Right lobe of liver (tissue), 6 donors: ENCODE results near the gene TRIM38. TPM values are rescaled to one million over a fixed set of nuclear protein-coding genes. Genes with fewer than 3 reads are reported as not detected.

ENCODE experiments used
- ATAC-seq, 4 donors: fragments of 200-7000 bp; cut with Tn5 transposase; one replicate each; pipeline ENCODE4 v1.9.1; 2020; ENCODE audit warnings: mild to moderate bottlenecking in 4 of 4, moderate library complexity in 4 of 4
- DNase-seq, 3 donors: peaks; one replicate each; pipeline ENCODE4 v3.0.0-alpha.2; 2020
- H3K27ac ChIP-seq, 3 donors: fragments of 200-600 bp; one replicate each; pipeline ENCODE4 v1.8.0; 2022
- H3K27me3 ChIP-seq, 2 donors: fragments of 200-600 bp; one replicate each; pipeline ENCODE4 v1.8.0; 2022
- H3K36me3 ChIP-seq, 4 donors: fragments of 200-600 bp; sonication (generic) in 1 of 4; one replicate each; pipeline versions ENCODE4 v1.5.1 to v1.8.0; 2017 to 2022; ENCODE audit warnings: control low read depth in 1 of 4
- H3K4me1 ChIP-seq, 4 donors: fragments of 200-600 bp; sonication (generic) in 1 of 4; one replicate each; pipeline versions ENCODE4 v1.5.1 to v1.8.0; 2017 to 2022; ENCODE audit warnings: control low read depth in 1 of 4
- H3K4me3 ChIP-seq, 3 donors: fragments of 200-600 bp; one replicate each; pipeline ENCODE4 v1.8.0; 2022
- H3K9me3 ChIP-seq, 4 donors: fragments of 200-600 bp; sonication (generic) in 1 of 4; one replicate each; pipeline versions ENCODE4 v1.5.1 to v1.8.0; 2017 to 2022; ENCODE audit warnings: control low read depth in 1 of 4
- POLR2A ChIP-seq: fragments of 450-650 bp; IDR thresholded peaks from one replicate; pipeline ENCODE4 v1.6.1; 2017; ENCODE audit warnings: antibody characterized with exemption, mild to moderate bottlenecking
- WGBS: methylation state at CpG from one replicate; pipeline ENCODE4 v1.1.6; 2018; ENCODE audit warnings: low coverage, low lambda C conversion rate; ENCODE audit not compliant: insufficient coverage; ENCODE audit errors: missing lambda C conversion rate; 5-methylcytosine and 5-hydroxymethylcytosine counted together
- intact Hi-C, 2 donors: fragments of 100-400 bp; cut with DNase I; formaldehyde crosslinking; loops; one replicate each; pipeline versions ENCODE4 v1.11.2 to v1.14.1; 2022
- total RNA-seq, 6 experiments: library from RNA; depleted of rRNA in 2 of 6; stranded (reverse); fragments of >200 nt in 2 of 6; fragmentation: NEBNext Ultra II Directional in 3 of 6; extraction: Animal tissue kit (Norgen Biotek cat#: 25700) in 3 of 6; gene quantifications; one replicate each; pipeline versions ENCODE4 v1.1.0 to v1.2.4, GENCODE V29; 2016 to 2023
- TF ChIP-seq, protein P1 (sequence below), 4 donors: fragments of 200-600 bp in 3 of 4; fragments of 450-650 bp in 1 of 4; IDR thresholded peaks; one replicate each; pipeline versions ENCODE4 v1.5.1 to v1.8.0; 2016 to 2022; ENCODE audit warnings: antibody characterized with exemption in 4 of 4, mild to moderate bottlenecking in 2 of 4
- donor health status: DM: no; HTN: yes; CAD: no.
- donor health status: DM: no; HTN: no; CAD: no.
- donor health status: DM: no; HTN: no; CAD: no.
- donor health status: DM: no; HTN: yes; CAD: no.
- donor health status: DM: no; HTN: yes; CAD: no.

TRIM38 gene
- total RNA-seq, 6 experiments from 2014 or later, result 3.1 to 7.2 (median 4.5) TPM

DNA sequence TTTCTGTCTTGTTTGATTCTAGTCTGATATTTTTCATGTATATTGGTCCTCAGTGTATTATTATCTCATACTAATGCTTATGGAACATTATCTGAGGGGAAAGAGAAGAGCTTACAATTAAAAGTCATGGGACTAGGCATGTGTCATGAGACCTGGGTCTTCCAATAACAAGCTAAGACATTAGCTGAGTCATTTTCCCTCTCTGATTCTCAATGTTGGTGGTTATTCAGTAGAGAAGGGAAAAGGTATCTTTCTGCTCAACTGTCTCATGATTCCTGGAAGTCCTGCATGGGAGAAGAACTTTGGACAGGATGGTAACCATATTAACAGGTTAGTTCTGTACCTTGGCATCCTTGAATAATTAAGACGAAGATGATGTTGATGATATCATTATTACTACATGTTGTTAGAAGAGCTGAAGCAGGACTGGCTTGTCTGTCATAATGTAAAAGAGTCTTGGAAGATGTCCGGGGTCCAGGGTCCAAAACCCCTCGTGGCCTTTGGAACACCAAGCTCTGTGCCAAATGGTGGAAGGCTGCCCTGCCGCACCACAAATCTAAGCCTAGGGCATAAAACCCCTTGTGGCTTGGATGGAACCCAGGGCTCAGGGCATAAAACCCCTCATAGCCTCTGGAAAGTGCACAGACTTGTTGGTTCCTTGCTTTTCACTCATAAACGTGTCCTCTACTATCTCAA, 19.1 kb downstream of the TRIM38 start:
- H3K4me1 ChIP-seq, result no peaks in the 10 kb centered on the region
- ATAC-seq (no peak), DNase-seq (no peak)
- TF ChIP-seq POLR2A, result no peak
- TF ChIP-seq, protein P1, sequence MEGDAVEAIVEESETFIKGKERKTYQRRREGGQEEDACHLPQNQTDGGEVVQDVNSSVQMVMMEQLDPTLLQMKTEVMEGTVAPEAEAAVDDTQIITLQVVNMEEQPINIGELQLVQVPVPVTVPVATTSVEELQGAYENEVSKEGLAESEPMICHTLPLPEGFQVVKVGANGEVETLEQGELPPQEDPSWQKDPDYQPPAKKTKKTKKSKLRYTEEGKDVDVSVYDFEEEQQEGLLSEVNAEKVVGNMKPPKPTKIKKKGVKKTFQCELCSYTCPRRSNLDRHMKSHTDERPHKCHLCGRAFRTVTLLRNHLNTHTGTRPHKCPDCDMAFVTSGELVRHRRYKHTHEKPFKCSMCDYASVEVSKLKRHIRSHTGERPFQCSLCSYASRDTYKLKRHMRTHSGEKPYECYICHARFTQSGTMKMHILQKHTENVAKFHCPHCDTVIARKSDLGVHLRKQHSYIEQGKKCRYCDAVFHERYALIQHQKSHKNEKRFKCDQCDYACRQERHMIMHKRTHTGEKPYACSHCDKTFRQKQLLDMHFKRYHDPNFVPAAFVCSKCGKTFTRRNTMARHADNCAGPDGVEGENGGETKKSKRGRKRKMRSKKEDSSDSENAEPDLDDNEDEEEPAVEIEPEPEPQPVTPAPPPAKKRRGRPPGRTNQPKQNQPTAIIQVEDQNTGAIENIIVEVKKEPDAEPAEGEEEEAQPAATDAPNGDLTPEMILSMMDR (IDR thresholded peaks at IDR 0.05), result no peak
- H3K27me3 ChIP-seq, result no peaks in the 10 kb centered on the region
- H3K36me3 ChIP-seq, result peaks cover 4 to 50% (median 16%) of the 10 kb centered on the region in 4 donors
- no peaks in the 10 kb centered on the region for H3K9me3 ChIP-seq
- intact Hi-C loops, result no loop called here
- H3K4me3 ChIP-seq, result no peak overlapping the region
- no peak overlapping the region for H3K27ac ChIP-seq
- WGBS, result 92% methylated on average over 3 of the region's 5 CpGs

DNA sequence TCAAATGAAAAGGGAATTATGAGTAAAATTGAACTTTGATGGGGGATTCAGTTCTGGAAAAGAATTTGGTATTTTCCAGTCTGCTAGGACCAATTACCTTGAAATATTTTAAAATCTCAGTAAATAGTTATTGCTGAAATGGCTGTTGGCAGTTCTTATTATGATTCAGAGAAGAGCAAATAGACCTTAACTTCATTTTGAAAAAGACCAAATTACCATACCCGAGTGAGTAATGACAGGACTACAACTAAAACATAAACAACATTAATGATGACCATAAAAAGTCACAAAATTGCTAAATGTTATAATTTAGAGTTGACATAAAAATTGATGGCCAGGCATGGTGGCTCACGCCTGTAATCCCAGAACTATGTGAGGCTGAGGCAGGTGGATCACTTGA, 21.7 kb downstream of the TRIM38 start:
- no peak overlapping the region for H3K27ac ChIP-seq
- peaks cover 4 to 27% (median 8%) of the 10 kb centered on the region in 4 donors for H3K36me3 ChIP-seq
- no peaks in the 10 kb centered on the region for H3K4me1 ChIP-seq
- intact Hi-C loops, result no loop called here
- ATAC-seq (no peak), DNase-seq (no peak)
- no peak overlapping the region for H3K4me3 ChIP-seq
- TF ChIP-seq, protein P1 (IDR thresholded peaks at IDR 0.05), result no peak
- TF ChIP-seq POLR2A, result no peak
- WGBS, result 88% methylated on average over 2 of the region's 2 CpGs
- no peaks in the 10 kb centered on the region for H3K27me3 ChIP-seq
- H3K9me3 ChIP-seq, result no peaks in the 10 kb centered on the region

DNA sequence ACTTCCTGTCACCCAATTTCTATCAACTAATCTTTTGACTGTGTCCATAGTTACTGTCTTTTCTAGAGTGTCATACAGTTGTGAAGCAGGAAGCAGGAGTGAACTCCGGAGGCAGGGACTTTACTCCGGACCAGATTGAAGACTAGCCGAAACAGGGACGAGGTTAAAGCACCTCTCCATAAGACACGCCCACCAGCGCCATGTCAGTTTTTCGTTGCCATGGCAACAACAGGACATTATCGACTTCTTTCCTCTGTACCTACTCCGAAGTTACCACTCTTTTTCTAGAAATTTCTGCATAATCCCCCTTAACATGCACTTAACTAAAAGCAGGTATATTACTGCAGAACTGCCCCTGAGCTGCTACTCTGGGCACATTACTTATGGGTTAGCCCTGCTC, 25.2 kb downstream of the TRIM38 start:
- peaks cover 0 to 15% (median 6%) of the 10 kb centered on the region in 4 donors for H3K36me3 ChIP-seq
- intact Hi-C loops, result no loop called here
- 82% methylated on average over 9 of the region's 9 CpGs for WGBS
- no peak overlapping the region for H3K4me3 ChIP-seq
- DNase-seq (no peak), ATAC-seq (no peak)
- no peak overlapping the region for H3K27ac ChIP-seq
- H3K27me3 ChIP-seq, result no peaks in the 10 kb centered on the region
- no peaks in the 10 kb centered on the region for H3K4me1 ChIP-seq
- TF ChIP-seq, protein P1 (IDR thresholded peaks at IDR 0.05), result no peak
- TF ChIP-seq POLR2A, result no peak
- no peaks in the 10 kb centered on the region for H3K9me3 ChIP-seq

DNA sequence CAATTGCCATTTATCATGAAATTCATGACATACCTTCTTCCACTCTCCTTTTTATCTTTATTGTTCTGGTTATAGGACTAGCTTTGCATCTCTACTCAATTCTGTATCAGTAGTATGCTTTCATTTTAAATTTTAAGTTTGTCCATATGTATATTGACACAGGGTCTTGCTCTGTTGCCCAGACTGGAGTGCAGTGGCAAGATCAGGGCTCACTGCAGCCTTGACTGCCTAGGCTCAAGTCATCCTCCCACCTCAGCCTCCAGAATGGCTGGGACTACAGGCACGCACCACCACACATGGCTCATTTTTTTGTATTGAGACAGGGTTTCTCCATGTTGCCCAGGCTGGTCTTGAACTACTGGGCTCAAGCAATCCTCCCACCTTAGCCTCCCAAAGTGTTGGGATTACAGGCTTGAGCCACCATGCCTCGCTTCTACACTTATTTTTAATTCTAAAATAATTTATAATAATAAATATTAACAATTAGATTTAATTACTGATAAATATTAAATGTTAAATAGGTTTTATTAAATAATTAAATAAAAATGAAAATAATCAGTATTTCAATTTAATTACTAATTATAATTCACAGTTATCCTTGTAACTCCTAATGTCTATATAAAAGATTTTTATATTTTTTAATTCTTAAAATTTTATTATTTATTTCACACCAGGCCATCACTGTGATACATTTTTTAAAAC, 27.7 kb downstream of the TRIM38 start:
- ATAC-seq (no peak), DNase-seq (no peak)
- H3K9me3 ChIP-seq, result no peaks in the 10 kb centered on the region
- 100% methylated on average over 1 of the region's 2 CpGs for WGBS
- no peak for TF ChIP-seq POLR2A
- TF ChIP-seq, protein P1 (IDR thresholded peaks at IDR 0.05), result no peak
- peaks cover 0 to 5% (median 0%) of the 10 kb centered on the region in 4 donors for H3K4me1 ChIP-seq
- no peaks in the 10 kb centered on the region for H3K27me3 ChIP-seq
- intact Hi-C loops, result no loop called here
- H3K27ac ChIP-seq, result no peak overlapping the region
- no peak overlapping the region for H3K4me3 ChIP-seq
- H3K36me3 ChIP-seq, result no peaks in the 10 kb centered on the region
